DMS53 treated with DMSO at 0.1 percent for 48 hours (cell line): ENCODE results near the gene CABLES1.

Source experiments
- DNase-seq: peaks from one replicate; lab custom pipeline; 2025; ENCODE audit not compliant: unreplicated experiment; lab: John Stamatoyannopoulos, UW

The CABLES1 gene

DNA sequence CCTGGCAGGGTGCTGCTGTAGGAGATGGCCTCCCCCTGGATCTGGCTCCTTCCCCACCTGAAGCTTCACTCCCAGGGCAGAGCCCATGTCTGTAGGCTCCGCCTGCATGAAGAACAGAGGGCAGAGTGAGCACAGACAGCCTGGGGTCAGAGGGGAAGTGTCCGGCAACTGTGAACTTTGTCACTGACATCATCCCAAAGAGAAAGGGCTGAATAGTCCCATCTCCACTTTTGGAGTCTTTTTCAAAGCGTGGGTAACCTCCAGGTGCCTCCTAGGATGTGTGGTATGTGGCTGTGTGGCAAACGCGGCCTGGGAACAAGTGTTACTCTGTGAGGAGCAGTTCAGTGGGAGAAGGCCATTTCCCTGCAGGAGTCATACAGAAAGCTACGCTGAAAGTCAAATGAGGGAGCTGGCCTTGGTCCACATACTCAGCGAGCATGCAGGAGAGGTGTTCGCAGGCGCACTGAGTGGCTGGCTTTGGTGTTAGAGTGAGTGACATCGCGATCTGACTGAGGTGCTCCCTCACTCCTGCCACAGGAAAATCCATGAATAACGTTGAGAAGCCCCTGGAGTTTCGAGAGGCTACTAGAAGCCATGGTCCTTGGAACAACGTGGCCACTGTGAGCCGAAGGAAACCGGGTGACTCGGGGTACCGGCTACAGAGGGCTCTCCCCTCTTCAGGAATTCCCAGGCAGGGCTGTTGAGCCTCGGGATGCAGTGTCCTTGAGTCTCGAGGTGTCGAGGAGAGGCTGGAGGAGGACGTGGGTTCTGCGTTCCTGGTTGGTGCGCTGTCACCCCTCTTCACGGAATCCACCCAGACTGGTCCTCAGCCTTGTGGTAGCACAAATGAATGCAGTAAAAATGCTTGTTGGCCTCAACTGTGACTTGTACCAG, 54.7 kb downstream of the CABLES1 start:
- no peak for DNase-seq

DNA sequence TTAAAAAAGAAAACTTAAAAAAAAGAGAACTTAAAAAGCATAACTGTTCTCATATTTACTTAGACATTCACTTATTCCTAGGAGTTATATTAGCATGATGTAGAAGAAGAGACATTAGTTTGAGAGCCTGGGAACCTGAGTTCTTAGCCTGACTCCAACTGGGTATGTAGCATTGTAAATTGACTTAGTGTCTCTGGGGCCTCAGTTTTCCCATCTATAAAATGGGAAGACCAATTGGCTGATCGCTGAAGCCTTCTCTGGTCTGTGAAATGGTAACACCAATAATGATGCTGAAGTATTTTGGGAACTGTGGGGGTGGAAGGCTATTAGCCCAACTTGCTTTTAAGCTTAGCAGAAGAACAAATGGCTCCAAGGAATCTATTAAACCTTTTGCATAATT, 55.9 kb downstream of the CABLES1 start:
- no peak for DNase-seq

DNA sequence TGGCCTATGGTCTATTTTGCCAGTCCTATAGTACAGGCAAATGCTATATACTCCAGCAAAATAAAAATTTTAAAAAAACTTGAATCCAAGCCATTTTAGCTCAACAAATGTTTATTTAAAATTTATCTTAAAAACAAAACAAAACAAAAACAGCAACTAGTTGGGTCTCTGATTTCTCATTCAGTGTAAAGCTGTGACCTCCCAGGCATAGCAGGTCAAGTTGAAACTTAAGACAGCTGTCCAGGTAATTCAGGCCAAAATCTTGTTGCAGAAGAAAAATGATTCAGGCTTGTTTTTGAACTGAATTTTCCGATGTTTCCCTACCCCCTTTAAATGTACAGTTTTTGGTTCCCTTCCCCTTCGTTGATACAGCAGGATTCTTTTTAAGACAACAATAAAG, 58.5 kb downstream of the CABLES1 start:
- no peak for DNase-seq

DNA sequence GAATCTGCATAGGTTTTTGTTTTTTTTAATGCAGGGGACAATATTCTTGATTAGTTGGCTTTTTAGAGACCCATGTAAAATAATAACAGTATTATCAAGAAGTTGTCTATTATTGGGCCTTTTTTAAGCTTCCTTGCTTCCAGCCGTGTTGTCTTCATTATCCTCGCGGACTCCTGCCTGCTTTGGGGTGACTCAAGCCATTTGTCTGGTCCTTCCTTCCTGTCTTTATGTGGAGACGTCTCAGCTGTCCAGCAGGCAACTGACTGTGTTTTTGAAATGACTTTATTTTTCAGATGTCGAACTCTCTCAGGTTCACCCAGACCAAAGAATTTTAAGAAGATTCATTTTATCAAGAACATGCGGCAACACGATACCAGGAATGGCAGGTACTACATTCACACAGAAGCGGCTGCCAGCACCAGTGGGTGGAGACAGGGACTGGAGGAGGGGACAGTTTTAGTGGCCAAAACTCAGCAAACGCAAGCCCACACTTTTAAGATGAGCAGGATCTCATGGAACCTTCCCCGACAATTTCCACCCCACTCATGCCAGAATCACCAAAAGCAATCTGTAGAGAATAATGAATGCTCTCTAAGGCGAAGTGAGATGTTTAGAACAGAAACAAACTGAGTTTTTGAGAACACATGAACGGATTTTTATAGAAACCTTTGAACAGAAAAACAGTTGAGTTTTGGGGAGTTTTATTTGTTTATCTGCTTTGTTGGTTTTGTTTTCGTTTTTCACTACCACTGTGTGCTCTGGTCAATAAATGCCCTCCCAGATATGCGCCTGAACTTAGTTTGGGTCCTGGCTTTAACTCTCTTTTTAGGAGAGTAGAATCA, 59.1 kb downstream of the CABLES1 start:
- DNase-seq: no peak

DNA sequence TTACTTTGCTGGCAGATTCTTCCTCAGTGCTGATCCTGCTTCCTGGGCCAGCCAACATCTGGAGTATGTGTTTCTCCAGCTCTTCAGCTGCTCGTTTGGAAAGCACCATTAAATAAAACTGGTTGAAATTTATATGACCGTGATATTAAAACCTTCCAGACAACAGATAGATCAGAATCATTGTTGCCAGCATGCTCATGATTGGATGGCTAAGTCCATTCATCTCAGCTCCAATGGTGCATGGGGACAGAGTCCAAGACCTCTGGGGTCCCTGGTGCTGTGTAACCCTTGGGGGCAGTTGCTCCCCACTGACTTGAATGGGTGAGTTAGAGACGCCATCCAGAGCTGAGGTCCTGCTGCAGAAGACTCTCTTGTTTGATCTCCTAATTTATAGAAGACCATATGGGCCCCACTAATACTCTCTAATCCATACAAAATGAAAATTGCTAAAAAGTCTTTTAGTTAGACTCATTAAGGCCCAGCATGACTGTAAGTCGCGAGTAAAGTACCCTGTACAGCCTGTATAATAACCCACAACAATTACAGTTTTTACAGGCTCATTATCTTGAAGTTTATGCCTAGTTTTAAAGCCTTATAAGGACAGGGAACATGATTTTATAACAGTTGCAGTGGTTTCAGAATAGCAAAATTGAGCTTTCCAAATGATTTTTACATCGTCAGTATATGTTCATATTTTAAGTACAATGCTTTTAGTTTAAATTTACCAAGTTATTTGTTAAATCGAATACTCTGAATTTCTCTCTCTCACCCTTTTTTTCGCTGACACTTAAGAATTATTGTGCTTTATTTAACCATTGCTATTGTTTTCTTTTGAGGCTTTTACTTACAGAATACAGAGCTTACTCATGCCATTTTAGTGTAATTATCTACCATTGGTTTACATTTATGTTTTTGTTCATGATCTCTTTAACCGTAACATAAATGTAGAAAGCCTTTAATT, 60.0 kb downstream of the CABLES1 start:
- no peak for DNase-seq

DNA sequence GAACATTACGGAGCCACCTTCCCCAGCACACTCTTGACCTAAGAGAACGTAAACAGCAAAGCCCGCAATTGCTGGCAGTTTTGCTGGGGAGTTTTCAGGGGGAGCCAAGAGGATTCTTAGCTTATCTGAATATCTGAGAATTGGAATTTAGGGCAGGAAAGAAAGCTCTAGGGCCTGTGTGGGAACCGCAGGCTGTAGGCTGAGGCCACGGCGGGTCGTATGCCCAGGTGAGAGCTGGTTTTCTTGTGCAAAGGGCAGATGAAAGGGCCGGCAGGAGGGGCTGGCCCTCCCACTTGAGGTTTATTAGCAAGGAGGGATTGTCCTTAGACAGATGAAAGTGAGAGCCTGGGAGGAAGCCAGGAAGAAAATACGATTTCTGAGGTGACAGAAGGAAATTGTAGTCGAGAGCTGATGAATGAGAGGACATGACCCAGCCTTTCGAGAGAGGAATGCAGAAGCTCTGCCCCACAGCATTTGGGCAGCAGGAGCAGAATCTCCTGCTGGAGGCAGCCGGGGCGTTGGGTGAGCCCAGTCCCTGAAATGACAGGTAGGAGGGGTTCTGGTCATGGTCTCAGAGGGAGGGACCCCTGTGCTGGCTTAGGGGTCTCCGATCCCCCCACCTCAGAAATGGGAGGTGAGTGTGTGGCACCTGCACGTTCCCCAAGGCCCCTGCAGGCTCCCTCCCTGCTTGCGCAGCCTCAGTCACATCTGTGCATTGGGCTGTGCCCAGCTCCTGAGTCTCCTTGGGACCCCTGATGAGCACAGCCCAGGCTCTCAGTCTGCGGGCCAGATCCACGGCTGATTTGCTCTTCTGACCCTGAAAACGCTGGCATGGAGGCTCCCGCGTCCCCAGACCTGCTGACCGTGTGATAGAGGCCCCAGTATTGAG, 61.1 kb downstream of the CABLES1 start:
- no peak for DNase-seq

DNA sequence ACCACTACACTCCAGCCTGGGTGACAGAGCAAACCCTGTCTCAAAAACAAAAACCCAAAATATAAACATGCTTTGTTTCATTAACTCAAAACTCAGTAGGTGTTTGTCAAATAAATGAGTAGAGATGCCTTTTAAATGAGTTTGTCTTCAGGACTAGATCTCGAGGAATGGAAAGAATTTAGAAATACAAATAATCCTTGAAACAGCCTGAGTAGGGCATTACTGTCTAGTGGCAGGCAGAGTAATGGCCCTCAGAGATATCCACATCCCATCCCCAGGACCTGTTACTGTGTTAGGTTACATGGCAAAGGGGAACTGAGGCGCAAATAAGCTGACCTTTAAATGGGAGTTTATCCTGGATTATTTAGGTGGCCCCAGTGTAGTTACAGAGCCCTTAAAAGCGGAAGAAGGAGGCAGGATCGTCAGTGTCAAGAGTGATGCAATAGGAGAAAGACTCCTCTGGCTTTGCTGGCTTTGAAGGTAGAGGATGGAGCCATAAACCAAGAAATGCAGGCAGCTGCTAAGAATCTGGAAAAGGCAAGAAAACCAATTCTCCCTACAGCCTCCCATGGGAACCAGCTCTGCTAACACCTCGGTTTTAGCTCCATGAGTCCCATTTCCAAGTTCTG, 63.0 kb downstream of the CABLES1 start:
- no peak for DNase-seq

DNA sequence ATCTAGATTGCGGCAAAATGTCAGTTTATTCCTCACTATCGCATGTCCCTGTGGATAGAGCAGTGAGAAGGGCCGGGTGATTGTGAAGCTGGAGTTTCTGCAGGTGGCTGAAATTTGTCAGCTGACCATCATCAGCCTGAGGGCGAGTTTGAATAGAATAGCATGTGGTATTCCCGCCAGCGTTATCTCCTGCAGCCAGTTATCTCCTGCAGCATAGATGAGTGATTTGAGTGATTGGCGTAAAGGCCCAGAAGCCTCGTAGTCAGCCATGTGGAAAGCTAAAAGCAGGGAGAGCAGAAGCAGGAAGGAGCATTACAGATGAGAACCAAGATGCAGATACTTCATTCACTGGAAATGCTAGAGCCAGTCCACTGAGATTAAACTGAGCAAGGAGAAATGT, 65.5 kb downstream of the CABLES1 start:
- DNase-seq: no peak

DNA sequence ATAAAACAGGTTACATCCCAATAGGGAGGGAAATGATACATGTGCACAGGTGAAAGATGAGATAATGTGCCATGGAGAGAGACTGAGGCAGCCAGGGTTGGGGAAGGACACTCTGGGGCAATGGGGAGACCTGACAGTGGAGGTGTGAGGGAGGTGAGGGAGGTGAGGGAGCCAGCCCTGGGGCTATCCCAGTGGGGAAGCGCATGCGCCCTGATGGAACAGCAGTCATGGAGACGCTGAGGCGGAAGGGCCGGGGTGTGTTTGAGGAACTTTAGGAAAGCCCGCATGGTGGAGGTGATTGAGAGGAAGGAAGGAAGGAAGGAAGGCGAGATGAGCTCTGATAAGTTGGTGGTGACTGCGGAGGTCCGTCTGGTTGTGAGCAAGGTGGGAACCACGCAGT, 66.5 kb downstream of the CABLES1 start:
- DNase-seq: no peak

DNA sequence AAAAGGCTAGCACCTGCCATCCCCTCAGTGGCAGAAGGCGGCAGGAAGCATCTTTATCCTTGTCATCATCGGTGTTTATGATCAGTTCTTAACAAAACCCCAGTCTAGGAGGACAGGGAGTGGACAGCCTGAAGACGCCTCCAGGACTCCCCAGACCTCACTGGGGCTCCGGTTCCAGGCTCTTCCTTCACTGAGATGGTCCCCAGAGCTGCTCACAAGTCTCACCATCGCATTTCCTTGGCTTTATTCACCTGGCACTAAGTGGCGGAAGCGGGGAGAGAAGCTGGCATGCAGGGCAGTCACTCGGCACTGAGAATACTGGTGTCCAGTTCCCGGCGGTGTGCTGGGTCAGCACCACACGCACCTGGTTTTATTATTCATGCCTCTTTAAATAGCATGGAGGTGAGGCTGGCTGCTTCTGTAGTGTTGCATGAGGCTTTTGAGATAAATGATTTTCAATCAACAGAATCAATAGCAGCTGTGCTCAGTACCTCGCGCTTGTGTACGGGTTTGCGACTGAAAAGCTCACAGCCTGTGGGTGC, 68.7 kb downstream of the CABLES1 start:
- no peak for DNase-seq

DNA sequence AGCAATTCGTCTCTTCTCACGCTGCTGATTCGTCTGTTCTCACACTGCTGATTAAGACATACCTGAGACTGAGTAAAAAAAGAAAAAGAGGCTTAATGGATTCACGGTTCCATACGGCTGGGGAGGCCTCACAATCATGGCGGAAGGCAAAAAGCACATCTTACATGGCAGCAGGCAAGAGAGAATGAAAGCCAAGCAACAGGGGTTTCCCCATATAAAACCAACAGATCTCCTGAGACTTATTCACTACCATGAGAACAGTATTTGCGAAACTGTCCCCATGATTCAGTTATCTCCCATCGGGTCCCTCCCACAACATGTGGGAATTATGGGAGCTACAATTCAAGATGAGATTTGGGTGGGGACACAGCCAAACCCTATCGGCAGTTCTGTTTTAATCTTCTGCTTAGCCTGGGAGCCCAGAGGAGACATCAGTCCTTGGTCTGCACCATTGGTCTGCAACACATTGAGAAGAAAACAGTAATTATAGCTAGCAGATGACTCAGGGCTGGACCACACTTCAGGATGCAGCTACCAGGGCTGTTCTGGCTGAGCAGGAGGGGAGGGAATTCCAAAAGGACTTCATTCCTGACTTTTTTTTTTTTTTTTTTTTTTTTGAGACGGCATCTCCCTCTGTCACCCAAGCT, 69.4 kb downstream of the CABLES1 start:
- no peak for DNase-seq

DNA sequence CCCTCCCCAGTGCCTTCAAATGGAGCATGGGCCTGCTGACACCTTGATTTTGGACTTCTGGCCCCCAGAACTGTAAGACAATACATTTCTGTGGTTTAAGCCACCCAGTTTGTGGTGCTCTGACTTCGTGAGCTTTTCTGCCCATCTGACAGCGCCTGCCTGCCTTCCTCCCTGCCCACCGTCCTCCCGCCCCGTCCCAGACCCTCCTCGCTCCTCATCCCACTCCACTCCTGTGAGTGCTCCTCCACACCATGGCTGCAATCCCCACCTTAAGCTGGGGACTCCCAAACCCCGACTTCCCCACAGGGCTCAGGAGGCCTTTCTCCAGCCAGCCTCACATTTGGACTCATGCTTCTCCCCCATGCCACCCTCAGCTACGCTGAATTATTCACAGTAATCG, 70.7 kb downstream of the CABLES1 start:
- no peak for DNase-seq

DNA sequence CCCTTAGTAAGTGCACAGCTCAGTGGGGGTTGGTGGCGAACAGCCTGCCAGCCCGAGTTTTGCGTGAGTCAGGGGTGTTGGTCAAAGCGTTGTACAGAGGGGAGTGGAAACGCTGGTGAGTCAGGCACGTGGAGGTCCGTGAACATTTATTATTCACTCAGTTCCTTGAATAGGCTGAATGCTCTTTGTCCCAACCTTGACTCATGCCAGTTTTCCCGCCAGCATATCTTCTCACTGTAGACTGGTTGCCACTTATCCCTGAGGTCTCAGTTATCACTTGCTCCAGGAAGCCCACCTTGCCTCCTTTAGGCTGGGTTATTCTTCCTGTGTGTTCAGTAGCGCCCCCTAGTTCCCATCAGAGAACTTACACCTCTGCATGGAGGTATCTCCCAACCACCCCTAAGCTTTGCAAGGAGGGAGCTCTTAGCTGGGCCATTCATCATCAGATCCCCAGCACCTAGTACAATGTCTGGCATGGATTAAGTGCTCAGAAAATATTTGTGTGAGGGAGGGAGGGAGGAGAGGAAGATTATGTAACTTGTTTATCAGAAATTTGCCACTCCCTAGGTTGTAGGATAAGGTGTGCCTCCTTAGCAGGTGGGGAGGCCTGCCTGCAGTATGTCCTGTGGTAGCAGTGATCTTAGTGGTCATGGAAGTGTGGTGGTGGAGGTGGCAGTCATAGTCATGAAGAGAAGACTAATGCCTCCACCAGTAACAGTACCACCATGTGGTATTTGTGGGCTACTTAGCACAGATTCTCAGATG, 72.1 kb downstream of the CABLES1 start:
- DNase-seq: no peak

DNA sequence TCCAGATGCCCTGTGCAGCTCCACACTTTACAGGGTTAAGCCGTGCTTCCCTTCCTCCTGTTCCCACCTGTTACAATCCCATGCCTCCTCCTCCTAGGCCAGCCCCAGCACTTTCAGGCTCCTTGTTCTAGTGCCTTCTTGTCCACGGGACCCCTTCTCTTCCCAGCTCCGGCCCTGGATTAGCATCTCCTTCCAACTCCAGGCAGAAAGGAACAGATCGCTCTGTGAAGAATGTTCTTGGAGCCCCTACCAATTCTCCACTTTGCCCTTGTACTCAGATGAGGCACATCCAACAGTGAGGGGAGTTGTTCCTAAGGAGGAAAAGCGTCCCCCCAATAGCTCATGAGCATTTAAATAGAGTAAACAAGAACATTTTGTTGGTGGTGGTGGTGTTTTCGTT, 72.7 kb downstream of the CABLES1 start:
- no peak for DNase-seq

DNA sequence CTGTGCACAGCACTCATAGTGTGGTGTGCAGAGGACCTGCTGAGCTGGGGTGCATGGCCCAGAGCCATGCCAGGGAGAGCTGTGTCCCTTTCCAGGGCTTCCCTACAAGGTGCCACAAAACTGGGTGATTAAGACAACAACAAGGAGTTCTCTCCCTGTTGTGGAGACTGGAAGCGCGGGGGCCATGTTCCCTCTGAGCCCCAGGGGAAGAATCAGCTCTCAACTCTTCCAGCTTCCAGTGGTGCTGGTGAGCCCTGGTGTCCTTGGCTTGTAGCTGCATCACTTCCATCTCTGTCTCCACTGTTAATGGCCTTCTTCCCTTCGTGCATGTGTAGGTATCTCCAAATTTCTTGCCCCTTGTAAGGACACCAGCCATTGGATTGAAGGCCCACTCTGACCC, 73.3 kb downstream of the CABLES1 start:
- DNase-seq: no peak

DNA sequence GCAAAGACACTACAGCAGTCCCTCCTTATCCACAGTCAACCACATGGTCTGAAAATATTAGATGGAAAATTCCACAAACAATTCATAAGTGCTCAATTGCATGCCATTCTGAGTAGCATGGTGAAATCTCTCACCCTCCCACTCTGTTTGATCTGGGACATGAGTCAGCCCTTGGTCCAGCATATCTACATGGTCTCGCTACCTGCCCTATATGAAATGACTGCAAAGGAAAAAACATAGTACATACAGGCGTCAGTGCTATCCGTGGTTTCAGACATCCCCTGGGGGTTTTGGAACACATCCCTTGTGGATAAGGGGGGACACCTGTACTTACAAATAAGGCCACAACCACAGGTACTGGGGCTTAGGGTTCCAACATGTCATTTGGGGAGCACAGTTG, 73.7 kb downstream of the CABLES1 start:
- DNase-seq: no peak

DNA sequence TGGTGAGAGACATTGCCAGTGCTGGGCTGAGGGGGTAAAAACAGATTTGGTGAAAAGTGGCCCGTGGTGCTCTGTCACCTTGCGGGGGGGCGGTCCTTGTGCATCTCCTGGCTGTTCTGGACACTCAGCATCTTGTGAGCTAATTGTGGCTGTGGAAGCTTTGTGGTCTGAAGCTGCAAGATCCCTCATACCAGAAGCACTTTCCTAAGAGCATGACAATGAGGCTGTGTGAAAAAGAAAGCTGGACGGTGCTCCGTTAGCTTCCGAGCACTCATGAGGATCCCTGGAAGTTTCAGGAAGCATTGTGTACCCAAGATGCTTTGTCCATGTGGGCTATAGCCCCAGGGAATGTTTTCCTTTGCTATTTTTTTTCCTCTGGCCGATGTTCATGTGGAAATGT, 74.5 kb downstream of the CABLES1 start:
- no peak for DNase-seq

DNA sequence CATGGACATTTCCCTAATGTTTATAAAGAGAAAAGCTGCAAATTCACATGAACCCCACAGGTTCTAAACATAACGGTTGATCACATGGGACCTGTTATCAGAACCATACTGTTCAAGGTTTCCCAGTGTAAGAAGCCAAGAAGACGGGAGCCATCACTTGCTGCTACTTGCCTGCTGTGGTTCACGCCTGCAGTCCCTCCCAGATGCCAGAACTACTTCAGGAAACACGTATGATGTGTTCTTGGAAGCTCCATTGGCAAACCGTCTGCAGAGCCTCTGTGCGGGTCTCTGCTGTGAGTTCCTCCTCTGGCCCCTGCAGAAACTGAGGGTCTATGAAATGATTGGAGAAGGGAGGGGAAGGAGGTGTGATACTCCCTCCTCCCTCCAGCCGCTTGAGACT, 75.2 kb downstream of the CABLES1 start:
- DNase-seq: no peak
